Aorta (tissue), 5 donors: Measurements from ENCODE around the gene SPACA7. TPM values are rescaled to one million over a fixed set of nuclear protein-coding genes. Genes with fewer than 3 reads are reported as not detected.

Experiments
- ATAC-seq: fragments of 200-7000 bp; cut with Tn5 transposase; one replicate; pipeline ENCODE4 v1.9.1; 2022; ENCODE audit warnings: moderate library complexity; ENCODE audit not compliant: low FRiP score
- DNase-seq, 2 donors: peaks; one replicate each; pipeline ENCODE4 v3.0.0-alpha.2; 2020
- H3K27ac ChIP-seq, 2 donors: one replicate each; pipeline ENCODE4 v1.5.1; 2013; ENCODE audit warnings: low read length in 2 of 2, mild to moderate bottlenecking in 2 of 2, moderate library complexity in 2 of 2, control low read depth in 1 of 2, inconsistent platforms in 1 of 2, low read depth in 1 of 2
- H3K27me3 ChIP-seq, 2 donors: one replicate each; pipeline ENCODE4 v1.6.1; 2013; ENCODE audit warnings: control low read depth in 1 of 2, low read length in 1 of 2, mild to moderate bottlenecking in 1 of 2, moderate library complexity in 1 of 2; ENCODE audit not compliant: insufficient read depth in 2 of 2, control insufficient read depth in 1 of 2
- H3K36me3 ChIP-seq, 2 donors: one replicate each; pipeline ENCODE4 v1.6.1; 2013; ENCODE audit warnings: control low read depth in 1 of 2, low read length in 1 of 2, mild to moderate bottlenecking in 1 of 2; ENCODE audit not compliant: insufficient read depth in 2 of 2, control insufficient read depth in 1 of 2
- H3K4me1 ChIP-seq, 2 donors: one replicate each; pipeline ENCODE4 v1.6.1; 2013; ENCODE audit warnings: low read length in 2 of 2, control low read depth in 1 of 2, mild to moderate bottlenecking in 1 of 2, moderate library complexity in 1 of 2; ENCODE audit not compliant: insufficient read depth in 2 of 2, control insufficient read depth in 1 of 2
- H3K4me3 ChIP-seq, 2 donors: one replicate each; pipeline ENCODE4 v1.5.1; 2013; ENCODE audit warnings: low read length in 2 of 2, control low read depth in 1 of 2, mild to moderate bottlenecking in 1 of 2
- H3K9me3 ChIP-seq: one replicate; pipeline ENCODE4 v1.6.1; 2013; ENCODE audit warnings: mild to moderate bottlenecking, low read length; ENCODE audit not compliant: control insufficient read depth
- WGBS, 2 donors: extraction: QIAGEN DNeasy Blood & Tissue Kit; methylation state at CpG; one replicate each; pipeline ENCODE4 v1.1.7; 2013; 5-methylcytosine and 5-hydroxymethylcytosine counted together
- intact Hi-C, 2 donors: fragments of 100-400 bp; cut with DNase I; formaldehyde crosslinking; loops; one replicate each; pipeline versions ENCODE4 v1.14.2 to v1.15.0; 2022
- polyA plus RNA-seq, 2 donors: library from polyadenylated mRNA; stranded (reverse); fragments of 200-250 nt; gene quantifications; one replicate each; pipeline ENCODE4 v1.2.3, GENCODE V29; 2013
- total RNA-seq, 2 donors: library from RNA; stranded (reverse); fragmentation: NEBNext Ultra II Directional; extraction: Animal tissue kit (Norgen Biotek cat#: 25700); gene quantifications; one replicate each; pipeline ENCODE4 v1.2.1, GENCODE V29; 2021
- donor health status: healthy with polysubstance abuse.
- donor health status: Bipolar disorder and iron deficiency.
- donor health status: DM: no; HTN: no; CAD: no.
- donor health status: DM: no; HTN: no; CAD: no.
- donor health status: DM: yes; HTN: yes; CAD: no.

SPACA7 gene
- total and polyA plus RNA-seq, 4 donors: 0.45 TPM; not detected in 3

DNA sequence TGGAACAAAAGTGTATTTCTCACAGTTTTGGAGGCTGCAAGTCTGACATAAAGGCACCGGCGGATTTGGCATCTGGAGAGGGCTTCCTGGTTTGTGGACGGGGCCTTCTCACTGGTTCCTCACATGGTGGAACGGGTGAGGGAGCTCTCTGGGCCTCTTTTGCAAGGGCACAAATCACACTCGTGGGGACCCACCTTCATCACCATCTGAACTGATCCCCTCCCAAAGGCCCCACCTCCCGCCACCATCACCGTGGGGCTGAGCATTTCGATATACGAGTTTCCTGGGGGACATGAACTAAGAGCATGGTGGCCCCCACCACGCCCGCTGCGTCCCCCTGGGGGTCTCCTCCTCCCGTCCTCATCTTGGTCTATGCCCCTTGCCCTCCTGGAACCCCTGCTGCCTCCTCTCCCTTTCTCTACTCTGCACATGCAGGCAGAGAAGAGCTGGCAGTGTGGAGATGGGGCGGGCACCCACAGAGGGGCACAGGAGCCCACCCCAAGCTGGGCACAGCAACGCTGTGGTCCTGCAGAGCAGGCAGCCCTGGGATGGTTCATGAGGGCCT is 20.8 kb upstream of the SPACA7 start:
- intact Hi-C loops: no loop called here

DNA sequence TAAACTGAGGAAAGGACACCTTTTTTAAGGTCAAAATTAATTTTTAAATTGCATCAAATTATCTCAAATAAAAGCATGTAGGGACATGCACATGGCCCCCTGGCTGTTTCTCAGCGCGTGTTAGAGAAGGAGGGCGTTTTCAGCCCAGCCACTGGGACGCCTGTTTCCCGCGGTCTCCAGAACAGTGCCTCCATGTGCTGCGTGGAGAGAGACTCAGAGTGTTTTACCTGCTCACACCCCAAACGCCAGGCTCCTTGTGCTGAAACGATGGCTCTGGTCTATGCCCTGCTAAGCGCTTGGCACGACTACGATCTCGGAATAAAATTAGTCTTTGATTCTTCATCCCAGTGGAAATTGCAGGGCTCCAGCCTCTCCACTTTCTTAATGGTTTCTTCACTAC is 20.0 kb upstream of the SPACA7 start:
- Histone ChIP-seq H3K4me3 (no peak overlapping the region), H3K4me1 (no peaks in the 10 kb centered on the region), H3K27ac (no peak overlapping the region), H3K9me3 (no peaks in the 10 kb centered on the region), H3K27me3 (no peaks in the 10 kb centered on the region), H3K36me3 (no peaks in the 10 kb centered on the region)
- WGBS, 2 donors: 90 to 91% methylated on average over 13 of the region's 13 CpGs
- DNase-seq (no peak), ATAC-seq (no peak)
- intact Hi-C loops: no loop called here

More for the DNA sequence above, 20.8 kb upstream of the SPACA7 start:
- Histone ChIP-seq H3K36me3 (no peaks in the 10 kb centered on the region), H3K9me3 (no peaks in the 10 kb centered on the region), H3K4me1 (no peaks in the 10 kb centered on the region), H3K27ac (no peak overlapping the region), H3K27me3 (no peaks in the 10 kb centered on the region), H3K4me3 (no peak overlapping the region)
- ATAC-seq (no peak), DNase-seq (no peak)
- WGBS, 2 donors: 88 to 94% methylated on average over 15 of the region's 15 CpGs

- DNase-seq: no peak
- Histone ChIP-seq H3K4me3 (no peak overlapping the region), H3K9me3 (no peaks in the 10 kb centered on the region), H3K27me3 (no peaks in the 10 kb centered on the region), H3K27ac (no peak overlapping the region), H3K4me1 (no peaks in the 10 kb centered on the region), H3K36me3 (no peaks in the 10 kb centered on the region)
- intact Hi-C loops: no loop called here
- 95% methylated on average over 4 of the region's 4 CpGs for WGBS, 2 donors
- peak; percentile 7 for ATAC-seq
These were observed 18.0 kb upstream of the SPACA7 start for GRCh38 chr13:112358156-112358555.

- H3K4me3 ChIP-seq: no peak overlapping the region
- no peaks in the 10 kb centered on the region for H3K4me1 ChIP-seq
- 35 to 51% methylated on average over 5 of the region's 5 CpGs for WGBS, 2 donors
- no peaks in the 10 kb centered on the region for H3K36me3 ChIP-seq
- intact Hi-C loops: no loop called here
- no peak overlapping the region for H3K27ac ChIP-seq
- DNase-seq (no peak), ATAC-seq (no peak)
- peaks cover 7% of the 10 kb centered on the region for H3K9me3 ChIP-seq
- H3K27me3 ChIP-seq: no peaks in the 10 kb centered on the region
These were observed 14.1 kb upstream of the SPACA7 start for GRCh38 chr13:112362021-112362420.

DNA sequence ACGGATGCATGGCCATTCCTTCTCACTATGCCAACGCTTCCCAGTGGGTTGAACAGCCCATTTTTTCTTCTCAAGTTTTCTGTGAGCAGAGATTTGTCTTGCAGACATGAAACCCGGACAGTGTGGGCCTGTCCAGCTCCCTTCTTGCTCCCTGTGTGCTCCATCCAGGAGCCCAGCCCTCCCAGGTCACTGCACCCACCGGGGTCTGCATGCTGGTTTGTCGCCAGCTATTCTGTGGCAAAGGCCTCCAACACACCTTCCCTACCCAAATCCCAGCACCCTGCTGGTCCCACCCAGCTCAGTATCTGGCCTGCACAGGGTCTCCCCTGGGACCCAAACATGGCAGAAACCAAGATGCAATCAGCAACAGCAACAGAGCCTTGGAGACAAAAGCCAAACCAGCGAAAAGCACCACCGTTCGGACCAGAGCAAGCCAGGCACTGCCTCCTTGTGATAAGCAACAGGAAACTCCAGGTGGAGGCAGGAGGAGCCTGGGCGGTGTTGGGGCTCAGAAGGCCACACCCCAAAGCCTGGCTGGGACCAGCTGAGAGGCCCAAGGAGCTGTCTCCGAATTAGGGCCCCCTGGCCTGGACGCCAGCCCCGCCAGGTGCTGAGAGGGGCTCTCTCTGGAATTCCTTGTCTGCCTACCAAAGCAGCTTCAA is 12.2 kb upstream of the SPACA7 start:
- intact Hi-C loops: no loop called here
- H3K36me3 ChIP-seq: no peaks in the 10 kb centered on the region

GRCh38 chr13:112366907-112367646 is 9.1 kb upstream of the SPACA7 start:
- no peak overlapping the region for H3K4me3 ChIP-seq
- no peak overlapping the region for H3K27ac ChIP-seq
- no peak for DNase-seq
- no peaks in the 10 kb centered on the region for H3K27me3 ChIP-seq
- H3K9me3 ChIP-seq: peaks cover 8% of the 10 kb centered on the region
- no peak for ATAC-seq
- intact Hi-C loops: no loop called here
- H3K36me3 ChIP-seq: no peaks in the 10 kb centered on the region
- WGBS, 2 donors: 61 to 79% methylated on average over 4 of the region's 4 CpGs
- no peaks in the 10 kb centered on the region for H3K4me1 ChIP-seq

More for the DNA sequence above, 12.2 kb upstream of the SPACA7 start:
- Histone ChIP-seq H3K27ac (no peak overlapping the region), H3K9me3 (peaks cover 8% of the 10 kb centered on the region), H3K27me3 (no peaks in the 10 kb centered on the region), H3K4me1 (no peaks in the 10 kb centered on the region), H3K4me3 (no peak overlapping the region)
- no peak for ATAC-seq
- DNase-seq: no peak
- WGBS, 2 donors: 60 to 61% methylated on average over 12 of the region's 12 CpGs

DNA sequence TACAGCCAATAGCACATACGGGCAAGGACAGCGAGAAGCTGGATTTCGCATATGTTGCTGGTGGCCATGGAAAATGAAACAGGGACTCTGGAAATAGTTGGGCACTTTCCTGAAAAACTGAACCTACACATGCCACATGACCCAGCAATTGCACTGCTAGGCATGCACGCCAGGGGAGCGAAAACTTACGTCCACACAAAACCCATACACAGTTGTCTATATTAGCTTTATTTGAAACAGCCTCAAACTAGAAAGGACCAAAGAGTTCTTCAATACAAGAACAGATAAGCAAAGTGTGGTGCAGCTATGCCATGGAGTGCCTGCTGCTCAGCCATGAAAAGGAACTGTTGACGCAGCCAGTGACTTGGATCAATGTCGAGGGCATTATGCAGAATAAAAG is 7.3 kb upstream of the SPACA7 start:
- ATAC-seq (no peak), DNase-seq (no peak)
- WGBS, 2 donors: 89 to 91% methylated on average over 8 of the region's 8 CpGs
- Histone ChIP-seq H3K9me3 (peaks cover 8% of the 10 kb centered on the region), H3K27ac (no peak overlapping the region), H3K4me3 (no peak overlapping the region), H3K4me1 (no peaks in the 10 kb centered on the region), H3K36me3 (no peaks in the 10 kb centered on the region), H3K27me3 (no peaks in the 10 kb centered on the region)
- intact Hi-C loops: no loop called here

- no peak overlapping the region for H3K27ac ChIP-seq
- DNase-seq (no peak), ATAC-seq (no peak)
- H3K4me3 ChIP-seq: no peak overlapping the region
- no peaks in the 10 kb centered on the region for H3K27me3 ChIP-seq
- H3K4me1 ChIP-seq: no peaks in the 10 kb centered on the region
- 75 to 79% methylated on average over 3 of the region's 3 CpGs for WGBS, 2 donors
- peaks cover 8% of the 10 kb centered on the region for H3K9me3 ChIP-seq
- intact Hi-C loops: no loop called here
- no peaks in the 10 kb centered on the region for H3K36me3 ChIP-seq
These were observed 5.8 kb upstream of the SPACA7 start for GRCh38 chr13:112370311-112370710.

DNA sequence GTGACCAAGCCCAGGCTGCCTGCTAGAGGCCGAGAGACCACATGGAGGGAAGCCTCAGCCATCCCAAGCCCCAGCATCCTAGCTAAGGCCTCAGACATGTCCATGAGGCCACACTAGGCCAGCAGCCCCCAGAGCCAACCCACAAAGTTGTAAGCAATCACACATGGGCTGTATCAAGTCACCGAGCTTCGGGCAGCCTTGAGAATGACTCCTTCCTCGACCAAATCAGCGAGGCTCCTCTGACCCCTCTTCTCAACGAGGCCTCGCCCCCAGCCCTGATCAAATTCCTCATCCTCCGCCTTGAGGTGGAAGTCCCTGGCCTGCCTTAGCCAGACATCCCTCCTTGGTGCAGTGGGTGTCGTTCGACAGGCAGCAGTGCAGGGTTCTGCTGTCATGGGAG is 1.9 kb upstream of the SPACA7 start:
- no peak for ATAC-seq
- H3K4me3 ChIP-seq: no peak overlapping the region
- H3K27ac ChIP-seq: no peak overlapping the region
- no peaks in the 10 kb centered on the region for H3K4me1 ChIP-seq
- H3K36me3 ChIP-seq: no peaks in the 10 kb centered on the region
- intact Hi-C loops: no loop called here
- DNase-seq: no peak
- WGBS, 2 donors: 82 to 89% methylated on average over 10 of the region's 10 CpGs
- H3K27me3 ChIP-seq: no peaks in the 10 kb centered on the region
- no peaks in the 10 kb centered on the region for H3K9me3 ChIP-seq
